Mesenchymal stem cell (in vitro differentiated cells and primary cell): ENCODE measurements around the gene DLL1.

Experiments used
- DNase-seq: peaks from one replicate; pipeline ENCODE4 v3.0.0-alpha.2; 2013
- H2AFZ ChIP-seq: one replicate; pipeline ENCODE4 v1.6.1; 2013; ENCODE audit warnings: low read depth, mild to moderate bottlenecking, control low read depth, inconsistent platforms, low read length, moderate library complexity
- H2AK5ac ChIP-seq: 2 replicates; pipeline ENCODE4 v1.6.1; 2013; ENCODE audit warnings: low read length, moderate library complexity, mild to moderate bottlenecking, inconsistent platforms; ENCODE audit not compliant: severe bottlenecking
- H2BK120ac ChIP-seq: one replicate; pipeline ENCODE4 v1.6.1; 2013; ENCODE audit warnings: low read depth, mild to moderate bottlenecking, inconsistent platforms, low read length, moderate library complexity
- H2BK12ac ChIP-seq, 2 experiments: one replicate each; pipeline ENCODE4 v1.6.1; 2013; ENCODE audit warnings: inconsistent platforms in 2 of 2, low read length in 2 of 2, mild to moderate bottlenecking in 2 of 2, moderate library complexity in 2 of 2, control low read depth in 1 of 2
- H2BK15ac ChIP-seq: one replicate; pipeline ENCODE4 v1.6.1; 2013; ENCODE audit warnings: mild to moderate bottlenecking, low read depth, inconsistent platforms; ENCODE audit not compliant: poor library complexity, severe bottlenecking
- H2BK5ac ChIP-seq: 2 replicates; pipeline ENCODE4 v1.6.1; 2013; ENCODE audit warnings: low read depth, mild to moderate bottlenecking, low read length, control low read depth, inconsistent platforms; ENCODE audit not compliant: poor library complexity, severe bottlenecking
- H3K14ac ChIP-seq, 2 experiments: one replicate each; pipeline ENCODE4 v1.6.1; 2013; ENCODE audit warnings: inconsistent platforms in 2 of 2, low read length in 2 of 2, control low read depth in 1 of 2, mild to moderate bottlenecking in 1 of 2, moderate library complexity in 1 of 2
- H3K18ac ChIP-seq, 2 experiments: one replicate each; pipeline ENCODE4 v1.6.1; 2013; ENCODE audit warnings: inconsistent platforms in 2 of 2, low read length in 2 of 2, control low read depth in 1 of 2, low read depth in 1 of 2, mild to moderate bottlenecking in 1 of 2
- H3K23ac ChIP-seq, 2 experiments: one replicate each; pipeline ENCODE4 v1.6.1; 2013; ENCODE audit warnings: inconsistent platforms in 2 of 2, low read length in 2 of 2, mild to moderate bottlenecking in 2 of 2, moderate library complexity in 2 of 2, control low read depth in 1 of 2
- H3K27ac ChIP-seq: 2 replicates; pipeline ENCODE4 v1.5.1; 2013; ENCODE audit warnings: mild to moderate bottlenecking, moderate library complexity, low read length, control low read depth, inconsistent platforms; ENCODE audit not compliant: poor library complexity, severe bottlenecking
- H3K27me3 ChIP-seq, 2 experiments: 2 replicates each; pipeline versions ENCODE4 v1.6.1 to v1.7.0; 2013; ENCODE audit warnings: low read length in 2 of 2, mild to moderate bottlenecking in 2 of 2, moderate library complexity in 2 of 2, control low read depth in 1 of 2, inconsistent platforms in 1 of 2; ENCODE audit not compliant: control insufficient read depth in 1 of 2, insufficient read depth in 1 of 2
- H3K36me3 ChIP-seq, 2 experiments: 2 replicates each; pipeline versions ENCODE4 v1.6.1 to v1.7.0; 2013; ENCODE audit warnings: low read length in 2 of 2, control low read depth in 1 of 2, inconsistent platforms in 1 of 2, low read depth in 1 of 2, mild to moderate bottlenecking in 1 of 2; ENCODE audit not compliant: insufficient read depth in 2 of 2, control insufficient read depth in 1 of 2
- H3K4ac ChIP-seq, 2 experiments: one replicate each; pipeline ENCODE4 v1.6.1; 2013; ENCODE audit warnings: inconsistent platforms in 2 of 2, low read length in 2 of 2, mild to moderate bottlenecking in 2 of 2, moderate library complexity in 2 of 2, control low read depth in 1 of 2, low read depth in 1 of 2
- H3K4me1 ChIP-seq: 2 replicates; pipeline ENCODE4 v1.6.1; 2013; ENCODE audit warnings: low read depth, low read length, control low read depth; ENCODE audit not compliant: control insufficient read depth, insufficient read depth
- H3K4me2 ChIP-seq: 2 replicates; pipeline ENCODE4 v1.6.1; 2013; ENCODE audit warnings: low read length, mild to moderate bottlenecking, inconsistent platforms; ENCODE audit not compliant: poor library complexity, severe bottlenecking
- H3K4me3 ChIP-seq, 2 experiments: 2 replicates each; pipeline versions ENCODE4 v1.5.1 to v1.7.0; 2013; ENCODE audit warnings: low read length in 2 of 2, mild to moderate bottlenecking in 2 of 2, control low read depth in 1 of 2, low read depth in 1 of 2; ENCODE audit not compliant: insufficient read depth in 1 of 2
- H3K79me1 ChIP-seq: replicated peaks from 2 replicates; pipeline ENCODE4 v1.6.1; 2013; ENCODE audit warnings: mild to moderate bottlenecking, control low read depth, low read length, inconsistent platforms; ENCODE audit not compliant: poor library complexity, severe bottlenecking
- H3K9ac ChIP-seq: 2 replicates; pipeline ENCODE4 v1.7.0; 2013; ENCODE audit warnings: mild to moderate bottlenecking, low read length, moderate library complexity
- H3K9me3 ChIP-seq: 2 replicates; pipeline ENCODE4 v1.7.0; 2013; ENCODE audit warnings: mild to moderate bottlenecking, low read length; ENCODE audit not compliant: control insufficient read depth
- H4K8ac ChIP-seq: one replicate; pipeline ENCODE4 v1.6.1; 2013; ENCODE audit warnings: inconsistent platforms, mild to moderate bottlenecking, low read length, moderate library complexity
- H4K91ac ChIP-seq: one replicate; pipeline ENCODE4 v1.6.1; 2013; ENCODE audit warnings: mild to moderate bottlenecking, low read length, inconsistent platforms
- WGBS: methylation state at CpG from one replicate; pipeline ENCODE4 v1.1.7; 2013; ENCODE audit warnings: mixed read lengths; 5-methylcytosine and 5-hydroxymethylcytosine counted together

The DLL1 gene

DNA sequence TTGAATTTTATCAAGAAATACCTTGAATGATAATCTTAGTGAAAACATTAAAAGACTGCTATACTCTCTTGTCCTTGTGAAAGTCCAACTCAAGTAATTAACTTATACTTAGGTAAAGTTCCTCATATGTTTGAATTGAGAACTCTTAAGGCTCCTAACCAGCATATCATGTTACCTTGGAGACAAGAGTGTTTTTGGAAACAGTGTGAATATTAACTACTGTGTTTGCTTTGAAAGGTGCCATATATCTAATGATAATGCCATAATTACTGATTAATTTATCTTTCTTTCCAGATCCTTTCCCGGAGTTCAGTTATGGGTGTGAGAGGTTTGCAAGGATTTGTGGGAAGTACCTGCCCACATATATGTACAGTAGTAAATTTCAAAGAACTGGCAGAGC, 26.2 kb upstream of the DLL1 start:
- peaks cover 44% of the 10 kb centered on the region for H3K79me1 ChIP-seq
- H3K23ac ChIP-seq = no peak overlapping the region

DNA sequence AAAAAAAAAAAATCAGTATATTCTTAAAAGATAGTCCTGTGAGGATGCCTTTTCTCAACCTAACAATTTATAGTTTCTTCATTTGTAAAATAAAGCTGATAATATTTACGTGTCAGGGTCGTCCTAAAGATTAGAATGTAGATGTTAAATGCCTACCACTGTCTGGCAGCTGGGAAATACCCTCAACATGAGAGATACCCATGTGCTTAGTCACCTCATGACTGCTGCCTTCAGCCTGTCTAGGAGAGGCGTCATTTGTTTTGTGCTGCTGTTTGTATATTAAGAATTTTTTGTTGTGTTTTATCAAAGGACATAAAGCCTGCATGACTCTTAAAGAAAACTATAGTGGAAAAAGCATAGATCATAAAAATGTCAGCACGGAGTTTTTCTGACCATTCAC, 25.2 kb upstream of the DLL1 start:
- Histone ChIP-seq H3K4ac (no peak overlapping the region), H2AFZ (no peak overlapping the region), H4K8ac (no peak overlapping the region), H2AK5ac (no peak overlapping the region), H3K4me1 (peaks cover 8% of the 10 kb centered on the region), H3K14ac (no peak overlapping the region), H3K9me3 (no peaks in the 10 kb centered on the region), H3K36me3 (peaks cover 16 to 39% of the 10 kb centered on the region in 2 experiments), H3K4me2 (no peak overlapping the region), H3K18ac (no peak overlapping the region), H3K27ac (no peak overlapping the region), H2BK120ac (no peak overlapping the region), H3K27me3 (no peaks in the 10 kb centered on the region), H2BK5ac (no peak overlapping the region), H3K79me1 (peaks cover 38% of the 10 kb centered on the region), H4K91ac (no peak overlapping the region), H2BK12ac (no peak overlapping the region), H3K23ac (no peak overlapping the region), H3K9ac (no peak overlapping the region), H3K4me3 (no peak overlapping the region), H2BK15ac (no peak overlapping the region)
- 90% methylated on average over 3 of the region's 4 CpGs for WGBS
- DNase-seq = no peak

More for the DNA sequence above, 26.2 kb upstream of the DLL1 start:
- H3K18ac ChIP-seq = no peak overlapping the region
- H3K4me2 ChIP-seq = no peak overlapping the region
- no peak overlapping the region for H3K9ac ChIP-seq
- no peak overlapping the region for H3K14ac ChIP-seq
- no peak overlapping the region for H3K4me3 ChIP-seq
- H2AK5ac ChIP-seq = no peak overlapping the region
- H3K4me1 ChIP-seq = peaks cover 6% of the 10 kb centered on the region
- no peak overlapping the region for H2BK5ac ChIP-seq
- no peak overlapping the region for H2AFZ ChIP-seq
- H2BK120ac ChIP-seq = no peak overlapping the region
- H3K9me3 ChIP-seq = no peaks in the 10 kb centered on the region
- H3K27ac ChIP-seq = no peak overlapping the region
- H4K8ac ChIP-seq = no peak overlapping the region
- H2BK15ac ChIP-seq = no peak overlapping the region
- H3K4ac ChIP-seq = no peak overlapping the region
- H3K27me3 ChIP-seq = no peaks in the 10 kb centered on the region
- peaks cover 16 to 47% of the 10 kb centered on the region in 2 experiments for H3K36me3 ChIP-seq
- no peak for DNase-seq
- no CpG with 5 or more reads among the region's 1 CpG for WGBS
- no peak overlapping the region for H2BK12ac ChIP-seq
- H4K91ac ChIP-seq = no peak overlapping the region

DNA sequence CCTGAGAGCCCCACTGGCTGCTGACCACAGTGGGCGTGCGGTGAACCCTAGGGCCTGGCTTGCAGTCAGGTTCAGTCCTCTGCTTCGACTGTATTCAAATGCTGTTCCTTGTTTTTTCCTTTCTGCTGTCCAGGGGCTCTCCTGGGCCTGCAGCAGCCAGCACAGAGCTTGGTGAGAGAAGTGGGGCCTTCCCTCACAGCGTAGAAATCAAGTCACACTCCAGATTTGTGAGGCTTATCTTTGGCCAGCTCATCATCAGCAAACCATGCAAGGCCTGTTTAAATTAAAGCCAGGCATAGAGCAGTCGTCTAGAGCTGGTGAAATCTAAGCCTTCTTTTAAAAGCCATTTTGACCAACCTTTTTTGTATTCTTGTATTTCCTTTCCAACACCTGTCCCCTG, 24.1 kb upstream of the DLL1 start:
- Histone ChIP-seq H3K79me1 (peaks cover 32% of the 10 kb centered on the region), H4K8ac (no peak overlapping the region), H3K27me3 (no peaks in the 10 kb centered on the region), H3K9ac (no peak overlapping the region), H3K23ac (no peak overlapping the region), H3K4me2 (no peak overlapping the region), H4K91ac (no peak overlapping the region), H2BK12ac (no peak overlapping the region), H3K4me1 (peaks cover 8% of the 10 kb centered on the region), H3K18ac (no peak overlapping the region), H2AFZ (no peak overlapping the region), H2BK120ac (no peak overlapping the region), H2AK5ac (no peak overlapping the region), H3K4me3 (no peak overlapping the region), H3K14ac (no peak overlapping the region), H3K27ac (peak overlapping the region; percentile 21), H3K9me3 (no peaks in the 10 kb centered on the region), H3K36me3 (peaks cover 16 to 31% of the 10 kb centered on the region in 2 experiments), H2BK15ac (no peak overlapping the region), H2BK5ac (peak overlapping the region; percentile 40), H3K4ac (no peak overlapping the region)
- DNase-seq = no peak
- WGBS = 96% methylated on average over 5 of the region's 5 CpGs

DNA sequence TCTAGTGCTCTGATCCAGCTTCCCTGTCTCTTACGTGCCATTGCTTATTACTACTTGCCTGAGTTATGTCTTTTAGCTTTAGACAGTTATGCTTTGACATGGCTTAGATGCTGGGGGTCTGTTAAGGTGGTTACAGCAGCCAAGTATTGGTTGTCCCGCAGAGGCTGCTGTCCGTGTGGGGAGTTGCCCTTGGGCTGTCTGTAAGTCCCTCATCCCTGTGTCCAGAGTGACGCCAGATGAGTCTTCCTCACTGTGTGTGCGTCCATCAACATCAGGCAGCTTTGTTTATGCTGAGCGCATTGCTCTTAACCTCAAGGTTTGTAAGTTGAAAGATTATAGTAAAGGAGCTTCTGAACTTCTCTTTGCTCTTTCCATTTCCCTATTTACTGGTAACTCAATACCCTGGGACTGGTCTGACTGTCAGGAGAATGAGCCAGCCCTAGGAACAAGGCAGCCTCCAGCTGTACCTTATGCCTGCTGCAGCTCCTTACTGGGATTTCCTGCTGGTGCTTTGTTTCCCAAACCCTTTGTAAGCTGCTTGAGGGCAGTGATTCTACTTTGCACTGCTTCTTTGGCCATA, 22.9 kb upstream of the DLL1 start:
- H2AFZ ChIP-seq = no peak overlapping the region
- no peak overlapping the region for H3K23ac ChIP-seq
- no peak overlapping the region for H2BK12ac ChIP-seq
- H3K18ac ChIP-seq = no peak overlapping the region
- peaks cover 22% of the 10 kb centered on the region for H3K79me1 ChIP-seq
- no peak overlapping the region for H3K27ac ChIP-seq
- no peak overlapping the region for H2BK5ac ChIP-seq
- DNase-seq = peak; percentile 86
- H2AK5ac ChIP-seq = no peak overlapping the region
- no peak overlapping the region for H2BK120ac ChIP-seq
- no peak overlapping the region for H4K91ac ChIP-seq
- no peak overlapping the region for H3K4me3 ChIP-seq
- H2BK15ac ChIP-seq = no peak overlapping the region
- peaks cover 8% of the 10 kb centered on the region for H3K4me1 ChIP-seq
- 70% methylated on average over 4 of the region's 6 CpGs for WGBS
- no peaks in the 10 kb centered on the region for H3K27me3 ChIP-seq
- H3K14ac ChIP-seq = no peak overlapping the region
- no peak overlapping the region for H4K8ac ChIP-seq
- peaks cover 12 to 20% of the 10 kb centered on the region in 2 experiments for H3K36me3 ChIP-seq
- H3K9me3 ChIP-seq = no peaks in the 10 kb centered on the region
- no peak overlapping the region for H3K4me2 ChIP-seq
- no peak overlapping the region for H3K4ac ChIP-seq
- no peak overlapping the region for H3K9ac ChIP-seq
